COLO668 (cell line): ENCODE results near the gene HHAT.
"Not testable (repeated sequence)": the region's sequence is repeated elsewhere in the genome, so short reads cannot be mapped to it uniquely, and the experiment has no call there.

Experiments used
- DNase-seq: peaks from one replicate; lab custom pipeline; 2025; ENCODE audit not compliant: unreplicated experiment; lab: John Stamatoyannopoulos, UW

The HHAT gene

GRCh38 chr1:210385228-210385627, 56.5 kb downstream of the HHAT start:
- DNase-seq = no peak

DNA sequence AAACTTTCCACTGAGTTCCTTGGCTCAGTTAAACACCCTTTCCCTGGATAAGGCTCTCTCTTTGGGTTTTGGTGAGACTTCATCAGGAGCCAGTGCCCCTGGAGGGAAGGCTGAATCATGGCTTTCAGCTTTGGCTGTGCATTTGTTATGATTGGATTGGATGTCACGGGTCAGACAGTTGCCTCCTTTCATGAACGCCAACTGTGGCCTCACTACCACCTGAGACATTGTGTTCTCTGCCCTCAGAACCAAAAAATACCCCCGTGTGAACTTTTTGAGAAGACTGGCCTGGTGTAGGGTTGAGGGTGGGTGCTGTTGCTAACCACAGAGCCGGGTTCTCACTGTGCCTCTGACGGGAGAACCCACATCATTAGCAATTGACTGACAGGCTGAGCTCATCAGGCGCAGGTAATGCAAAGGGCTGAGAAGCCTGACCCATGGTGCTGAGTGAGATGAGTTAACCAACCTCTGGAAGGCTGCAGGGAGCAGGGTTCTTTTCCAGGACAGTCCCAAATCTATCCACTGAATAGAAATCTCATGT, 65.6 kb downstream of the HHAT start:
- DNase-seq = no peak

GRCh38 chr1:210396541-210396940, 67.8 kb downstream of the HHAT start:
- DNase-seq = no peak

DNA sequence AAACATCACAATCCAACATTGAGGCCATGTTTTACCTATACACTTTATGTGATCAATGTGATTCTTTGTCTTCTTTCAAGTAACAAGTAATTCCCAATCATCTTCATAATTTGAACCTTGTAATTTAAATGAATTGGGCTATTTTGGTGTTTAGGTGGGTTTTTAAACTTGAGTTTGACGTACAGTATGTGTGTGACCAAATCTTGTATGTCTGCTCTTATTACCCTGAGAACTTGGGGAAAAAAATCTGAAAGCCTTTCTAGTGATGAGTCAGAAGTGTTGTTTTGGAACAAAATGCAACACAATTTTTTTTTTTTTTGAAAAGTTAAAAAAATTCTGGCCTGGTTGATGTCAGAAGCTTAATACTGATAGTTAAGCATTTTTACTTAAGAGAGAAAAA, 68.5 kb downstream of the HHAT start:
- no peak for DNase-seq

DNA sequence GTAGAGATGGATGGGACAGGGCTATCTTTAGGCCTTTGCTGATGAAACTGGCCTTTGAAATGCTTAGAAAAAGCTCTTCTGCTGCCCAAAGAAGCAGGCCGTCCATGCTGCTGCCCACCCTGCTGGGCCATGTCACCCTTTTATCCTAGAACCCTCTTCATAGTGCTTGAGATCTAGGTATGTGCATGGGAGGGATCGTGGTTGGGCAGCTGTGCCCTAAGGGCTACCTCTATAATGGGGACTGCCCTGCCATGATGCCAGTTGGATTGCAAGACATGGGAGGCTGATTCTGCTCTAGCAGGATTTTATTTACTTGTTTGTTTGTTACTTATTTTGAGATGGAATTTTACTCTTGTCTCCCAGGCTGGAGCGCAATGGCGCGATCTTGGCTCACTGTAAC, 69.0 kb downstream of the HHAT start:
- DNase-seq = no peak

DNA sequence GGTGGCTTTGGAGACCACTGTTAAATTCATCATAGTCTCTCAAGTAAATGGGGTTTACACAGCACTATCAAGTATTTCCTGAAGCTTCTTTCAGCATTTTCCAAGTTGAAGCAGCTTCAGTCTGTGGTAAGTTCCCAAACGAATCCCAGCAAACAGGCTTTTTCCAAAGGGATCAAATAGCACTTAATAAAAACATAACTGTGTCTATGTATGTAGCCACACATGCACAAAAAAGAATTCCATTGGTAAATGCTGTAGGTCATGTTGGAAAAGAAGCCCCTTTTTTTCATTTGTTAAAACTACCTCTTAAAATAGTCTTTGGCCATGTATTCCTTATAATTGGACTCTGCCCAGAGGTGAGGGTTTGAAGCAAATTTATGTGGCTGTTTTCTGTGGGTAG, 69.8 kb downstream of the HHAT start:
- no peak for DNase-seq

DNA sequence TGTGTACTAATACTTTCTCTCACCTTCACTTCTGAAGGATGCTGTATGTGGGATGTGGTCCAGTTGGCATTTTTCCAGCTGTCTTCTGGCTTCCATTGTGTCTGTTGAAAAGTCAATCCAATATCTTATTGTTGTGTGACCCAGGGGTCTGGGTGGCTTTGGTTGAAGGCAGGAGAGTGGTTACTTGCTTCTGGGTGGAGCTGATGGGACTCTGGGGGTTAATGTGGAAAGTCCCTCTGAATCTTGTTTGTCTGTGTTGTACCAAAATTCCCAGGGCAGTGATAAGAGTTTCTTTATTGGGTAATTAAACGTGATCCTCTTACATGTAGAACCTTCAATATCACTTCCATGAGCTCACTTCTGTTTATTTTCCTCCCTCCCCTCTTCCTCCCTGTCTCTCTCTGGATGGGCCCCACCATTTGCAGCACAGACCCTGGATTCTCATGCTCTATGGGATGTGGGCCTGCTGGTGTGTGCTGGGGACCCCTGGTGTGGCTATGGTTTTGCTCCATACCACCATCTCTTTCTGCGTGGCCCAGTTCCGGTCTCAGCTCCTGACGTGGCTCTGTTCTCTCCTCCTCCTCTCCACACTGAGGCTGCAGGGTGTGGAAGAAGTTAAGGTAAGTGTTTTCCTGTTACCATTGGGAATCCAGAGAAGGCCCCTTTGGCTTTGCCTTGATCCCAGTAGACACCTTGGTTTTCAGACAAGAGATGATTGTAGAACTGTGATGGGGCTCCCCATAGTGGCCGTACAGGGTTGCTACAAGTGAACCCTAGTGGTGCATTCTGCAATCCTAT, 71.5 kb downstream of the HHAT start:
- peak; percentile 43 for DNase-seq

- DNase-seq = no peak
Measured at GRCh38 chr1:210402560-210402959, 73.9 kb downstream of the HHAT start.

GRCh38 chr1:210405316-210405715, 76.6 kb downstream of the HHAT start:
- no peak for DNase-seq

GRCh38 chr1:210406341-210406740, 77.6 kb downstream of the HHAT start:
- DNase-seq = not testable (repeated sequence)

GRCh38 chr1:210407207-210407886, 78.6 kb downstream of the HHAT start:
- peak; percentile 82 for DNase-seq

DNA sequence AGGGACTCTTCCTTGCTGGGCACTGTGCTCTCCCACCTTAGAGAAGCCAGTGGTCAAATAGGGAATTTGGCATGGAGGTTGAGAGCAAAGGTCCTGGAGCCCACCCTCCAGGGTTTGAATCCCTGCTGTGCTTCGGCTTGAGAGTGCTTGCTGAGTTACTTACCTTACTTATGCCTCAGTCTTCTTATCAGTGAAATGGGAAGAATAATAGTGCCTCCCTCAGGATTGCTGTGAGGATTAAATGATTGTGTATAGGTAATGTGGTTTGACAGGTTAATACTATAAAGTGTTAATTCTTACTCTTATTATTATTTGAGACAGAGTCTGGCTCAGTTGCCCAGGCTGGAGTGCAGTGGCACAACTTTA, 79.2 kb downstream of the HHAT start:
- no peak for DNase-seq

DNA sequence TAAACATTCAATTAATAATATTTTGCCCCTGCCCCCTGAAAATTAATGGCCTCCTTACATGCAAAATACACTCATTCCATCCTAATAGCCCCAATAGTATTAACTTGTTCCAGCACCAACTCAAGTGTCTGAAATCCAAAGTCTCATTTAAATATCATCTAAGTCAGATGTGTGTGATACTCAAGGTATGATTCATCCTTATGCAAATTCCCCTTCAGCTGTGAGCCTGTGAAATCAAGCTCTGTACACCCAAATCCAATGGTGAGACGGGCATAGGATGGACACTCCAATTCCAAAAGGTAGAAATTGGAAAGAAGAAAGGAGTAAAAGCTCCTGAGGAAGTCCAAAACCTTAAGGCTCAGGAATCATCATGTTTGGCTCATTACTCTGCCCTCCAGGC, 83.5 kb downstream of the HHAT start:
- no peak for DNase-seq

DNA sequence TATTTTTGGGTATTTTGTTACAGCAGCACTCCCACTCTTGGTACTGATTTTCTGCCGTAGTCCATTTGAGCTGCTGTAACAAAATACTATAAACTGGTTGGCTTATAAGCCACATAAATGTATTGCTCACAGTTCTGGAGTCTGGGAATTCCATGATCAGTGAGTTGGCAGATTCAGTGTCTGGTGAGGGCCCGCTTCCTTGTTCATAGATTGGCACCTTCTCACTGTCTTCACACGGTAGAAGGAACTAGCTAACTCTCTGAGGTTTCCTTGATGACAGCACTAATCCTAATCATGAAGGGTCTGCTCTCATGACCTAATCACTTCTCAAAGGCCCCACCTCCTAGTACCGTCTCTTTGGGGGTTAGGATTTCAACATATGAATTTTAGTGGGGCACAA, 85.2 kb downstream of the HHAT start:
- no peak for DNase-seq

DNA sequence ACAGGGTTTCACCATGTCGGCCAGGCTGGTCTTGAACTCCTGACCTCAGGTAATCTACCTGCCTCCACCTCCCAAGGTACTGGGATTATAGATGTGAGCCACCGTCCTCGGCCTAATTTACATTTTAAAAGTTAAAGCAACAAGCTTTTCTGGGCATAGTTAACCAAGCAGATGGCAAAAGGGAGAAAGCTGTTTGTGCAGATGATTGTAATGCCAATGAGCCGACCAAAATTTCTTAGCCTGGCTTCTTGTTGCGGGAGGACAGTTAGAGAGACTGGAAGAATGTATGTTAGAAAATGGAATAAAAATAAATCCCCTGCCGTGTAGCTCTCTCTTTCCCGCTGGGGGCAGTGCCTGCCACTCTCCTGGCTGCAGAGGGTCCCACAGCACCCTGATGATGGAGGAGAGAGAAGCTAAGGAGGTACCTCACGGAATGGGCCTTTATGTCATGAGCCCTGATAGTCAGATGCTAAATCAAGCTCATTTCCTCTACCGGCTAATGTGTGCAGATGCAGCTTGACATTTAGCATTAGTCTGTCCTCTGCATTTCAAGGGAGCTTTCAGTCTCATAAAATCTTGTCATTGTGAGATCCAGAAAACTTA, 87.2 kb downstream of the HHAT start:
- DNase-seq = no peak

DNA sequence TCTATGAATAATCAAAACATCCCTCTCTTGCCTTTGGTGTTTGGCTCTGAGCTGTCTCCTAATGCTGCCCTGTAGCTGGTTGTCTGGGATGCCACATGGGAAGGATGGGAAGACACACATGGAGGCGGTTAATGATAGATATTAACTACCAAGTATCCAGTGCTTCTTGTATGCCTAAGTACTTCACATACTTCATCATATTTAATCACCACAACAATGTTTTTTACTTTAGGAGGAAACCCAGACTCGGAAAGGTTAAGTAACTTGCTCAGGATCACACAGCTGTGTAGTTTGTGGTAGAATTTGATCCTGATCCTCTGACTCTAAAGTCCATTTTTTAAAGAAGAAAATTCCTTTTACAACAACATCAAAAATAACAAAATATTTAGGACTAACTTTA, 88.0 kb downstream of the HHAT start:
- no peak for DNase-seq

- DNase-seq = no peak
Measured at GRCh38 chr1:210417881-210418280, 89.2 kb downstream of the HHAT start.

GRCh38 chr1:210418863-210419650, 90.4 kb downstream of the HHAT start:
- DNase-seq = no peak

GRCh38 chr1:210426696-210427095, 98.0 kb downstream of the HHAT start:
- not testable (repeated sequence) for DNase-seq

DNA sequence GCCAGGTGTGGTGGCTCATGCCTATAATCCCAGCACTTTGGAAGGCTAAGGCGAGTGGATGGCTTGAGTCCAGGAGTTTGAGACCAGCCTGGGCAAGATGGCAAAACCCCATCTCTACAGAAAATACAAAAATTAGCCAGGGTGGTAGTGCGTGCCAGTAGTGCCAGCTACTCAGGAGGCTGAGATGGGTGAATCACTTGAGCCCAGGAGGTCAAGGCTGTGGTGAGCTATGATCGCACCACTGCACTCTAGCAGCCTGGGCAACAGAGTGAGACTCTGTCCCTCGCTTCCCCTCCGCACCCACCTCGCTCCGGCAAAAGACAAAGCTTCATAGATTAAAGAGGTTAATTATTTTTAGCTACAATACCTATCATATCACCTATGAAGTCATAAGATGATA, 100.0 kb downstream of the HHAT start:
- no peak for DNase-seq

DNA sequence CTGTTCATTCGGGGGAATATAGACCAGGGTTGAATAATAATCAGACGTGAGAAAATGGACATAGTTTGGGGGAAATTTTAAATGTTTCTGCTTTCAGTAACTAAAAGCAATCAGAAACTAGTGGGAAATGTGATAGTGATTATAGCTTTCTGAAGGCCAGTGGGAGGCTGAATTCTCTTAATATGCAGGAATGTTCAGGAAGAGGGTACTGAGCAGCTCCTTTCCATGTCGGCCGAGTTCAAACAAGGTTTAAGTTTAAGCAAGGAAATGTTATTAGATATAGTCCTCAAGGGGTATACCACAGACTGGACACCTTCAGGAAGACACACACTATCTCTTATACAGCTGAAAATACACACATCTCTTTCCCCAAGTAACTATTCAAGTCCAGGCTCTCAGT, 105.5 kb downstream of the HHAT start:
- DNase-seq = no peak
